ENCODE results near the gene MEGF6. TPM values are rescaled to one million over a fixed set of nuclear protein-coding genes. Genes with fewer than 3 reads are reported as not detected.

The MEGF6 gene
- total and polyA plus RNA-seq, 9 of the 15 experiments (the other 6 are each of a cell fraction or from before 2014, with no cell fraction given) = 0.03 to 1.7 (median 0.24) TPM; not detected in 3

GRCh38 chr1:3518256-3518655 is 93.1 kb downstream of the MEGF6 start (continued):
- no peak for TF ChIP-seq SRSF7 (optimal IDR thresholded peaks at IDR 0.05; ENCODE audit: low read depth, low read length)

GRCh38 chr1:3516911-3517675 is 94.2 kb downstream of the MEGF6 start:
- no TSS peak for BruUV-seq (replicated peaks)
- CTCF ChIA-PET (ENCODE audit: low intra/inter-chr PET ratio) = no interaction called here
- in situ Hi-C loops (cut with MboI) = no loop called here
- no peak overlapping the region for H3K27ac ChIP-seq (ENCODE audit: extremely low read depth, low read depth, low read length)
- 6% methylated on average over 27 of the region's 27 CpGs for WGBS (ENCODE audit: insufficient coverage, low coverage, missing lambda C conversion rate)
- no peak overlapping the region for H3K9ac ChIP-seq (ENCODE audit: insufficient read depth in 1 of 2, low read depth in 2 of 2, low read length in 2 of 2)
- H3K4me3 ChIP-seq = no peak overlapping the region
- ATAC-seq (no peak), FAIRE-seq (no peak), DNase-seq (ENCODE audit: extremely low read depth in 1 of 4, low spot score in 3 of 4) (no peak)
- H3K9me1 ChIP-seq (ENCODE audit: control insufficient read depth, insufficient read depth, low read length) = no peaks in the 10 kb centered on the region
- POLR2A ChIA-PET = interaction anchor here (0.7 to 1.6 kb wide), 2 partner anchors 11 to 17 kb away, joined by 3 to 4 read pairs; no protein-coding TSS in a partner anchor
- H2AFZ ChIP-seq (ENCODE audit: low read depth, low read length) = no peak overlapping the region
- peaks cover 0 to 39% of the 10 kb centered on the region in 2 experiments; a peak in 2 of 5 replicates for H3K4me1 ChIP-seq (replicated peaks in 1 of 2; ENCODE audit: control insufficient read depth in 2 of 2, insufficient read depth in 2 of 2, low read length in 2 of 2)
- intact Hi-C loops (cut with micrococcal nuclease) = no loop called here
- no peak overlapping the region for H3K4me2 ChIP-seq (ENCODE audit: insufficient read depth, low read length)
- H3K9me3 ChIP-seq (replicated peaks; ENCODE audit: control insufficient read depth, insufficient read depth, low read depth, low read length) = no peaks in the 10 kb centered on the region; the same call in 1 of the 2 replicates
- no peaks in the 10 kb centered on the region for H3K79me2 ChIP-seq (ENCODE audit: control insufficient read depth, insufficient read depth, low read length)
- TF ChIP-seq TCF7 (IDR thresholded peaks at IDR 0.05; ENCODE audit: borderline replicate concordance) (no peak), DIDO1 (tag; IDR thresholded peaks at IDR 0.05; ENCODE audit: low read depth) (no peak), RBFOX2 (IDR thresholded peaks at IDR 0.05; ENCODE audit: low read depth, low read length) (no peak), MTA3 (IDR thresholded peaks at IDR 0.05; ENCODE audit: borderline replicate concordance) (no peak), MYBL2 (IDR thresholded peaks at IDR 0.05; ENCODE audit: low read depth) (no peak), MYBL2 (CRISPR knock-in tag; IDR thresholded peaks at IDR 0.05; ENCODE audit: borderline replicate concordance) (no peak), ZNF324 (CRISPR knock-in tag; IDR thresholded peaks at IDR 0.05) (no peak), UBTF (IDR thresholded peaks at IDR 0.05; ENCODE audit: borderline replicate concordance in 1 of 2, low read depth in 2 of 2, low read length in 2 of 2) (no peak), PPARD (CRISPR knock-in tag; IDR thresholded peaks at IDR 0.05) (no peak)
- H3K36me3 ChIP-seq (ENCODE audit: control insufficient read depth, insufficient read depth, low read length) = no peaks in the 10 kb centered on the region
- peaks cover 8% of the 10 kb centered on the region; the same call in 1 of the 2 replicates for H4K20me1 ChIP-seq (replicated peaks; ENCODE audit: control insufficient read depth, insufficient read depth, low read length)
- peaks cover 2 to 45% of the 10 kb centered on the region in 2 experiments; a peak in 3 of 5 replicates for H3K27me3 ChIP-seq (ENCODE audit: control insufficient read depth in 2 of 2, insufficient read depth in 2 of 2, low read length in 2 of 2)

Measured in K562 (cell line).